GM12878 (cell line): ENCODE results near the gene TMSB4X. TPM values are rescaled to one million over a fixed set of nuclear protein-coding genes. Genes with fewer than 3 reads are reported as not detected.

ENCODE experiments used
- CBX5 ChIP-seq: sonication (generic); IDR thresholded peaks from 2 replicates; pipeline ENCODE4 v1.6.1; 2016; ENCODE audit warnings: low read depth, moderate library complexity, mild to moderate bottlenecking, inconsistent platforms
- CHD2 ChIP-seq: IDR thresholded peaks from 2 replicates; pipeline ENCODE4 v1.6.1; 2011; ENCODE audit warnings: low read depth, low read length, improper control_type of control experiment, borderline replicate concordance
- EED ChIP-seq: sonication (generic); IDR thresholded peaks from 2 replicates; pipeline ENCODE4 v1.6.1; 2016; ENCODE audit warnings: antibody characterized with exemption, low read depth
- IKZF2 ChIP-seq, 2 experiments: fragments of 450-650 bp; IDR thresholded peaks; 2 replicates each; pipeline ENCODE4 v1.6.1; 2017; ENCODE audit warnings: mild to moderate bottlenecking in 2 of 2, moderate library complexity in 2 of 2
- KDM1A ChIP-seq: fragments of 200-600 bp; sonication (generic); IDR thresholded peaks from 2 replicates; pipeline ENCODE4 v1.6.1; 2016; ENCODE audit warnings: borderline replicate concordance
- RCOR1 ChIP-seq: conservative IDR thresholded peaks from 2 replicates; pipeline ENCODE4 v1.6.1; 2012; ENCODE audit warnings: low read depth, low read length, improper control_type of control experiment
- SREBF1 ChIP-seq: IDR thresholded peaks from 2 replicates; pipeline ENCODE4 v1.6.1; 2012; ENCODE audit warnings: mild to moderate bottlenecking, low read length
- STAT1 ChIP-seq: fragments of 450-650 bp; conservative IDR thresholded peaks from 2 replicates; pipeline ENCODE4 v1.6.1; 2014; ENCODE audit warnings: antibody characterized with exemption, mild to moderate bottlenecking
- TCF7 ChIP-seq: IDR thresholded peaks from 2 replicates; pipeline ENCODE4 v1.6.1; 2014; ENCODE audit warnings: antibody characterized with exemption, borderline replicate concordance
- ZNF217 ChIP-seq: fragments of 450-650 bp; IDR thresholded peaks from 2 replicates; pipeline ENCODE4 v1.6.1; 2017; ENCODE audit warnings: antibody characterized with exemption, mild to moderate bottlenecking
- ZNF24 ChIP-seq: fragments of 450-650 bp; IDR thresholded peaks from 2 replicates; pipeline ENCODE4 v1.6.1; 2017; ENCODE audit warnings: antibody characterized with exemption, mild to moderate bottlenecking
- polyA plus RNA-seq, 11 experiments: library from polyadenylated mRNA; depleted of rRNA in 4 of 11; unstranded in 6 of 11; stranded (reverse) in 5 of 11; fragments of >200 nt; fragmentation: Nextera tagmentation in 4 of 11; fragmentation: Illumina TruSeq in 1 of 11; extraction: Ambion mirVana in 4 of 11; extraction: Trizol in 1 of 11; gene quantifications; 1 replicate in 1 of 11; 2 replicates in 10 of 11; pipeline versions ENCODE4 v1.2.1 to v1.2.3, GENCODE V29; 2011 to 2016; ENCODE audit warnings: inconsistent platforms in 2 of 11, missing spikeins in 2 of 11, low read depth in 1 of 11
- total RNA-seq, 4 experiments: library from RNA; depleted of rRNA in 3 of 4; stranded (reverse); fragments of >200 nt in 3 of 4; fragmentation: Illumina TruSeq in 1 of 4; extraction: Trizol in 1 of 4; gene quantifications; 2 replicates each; pipeline versions ENCODE4 v1.2.1 to v1.2.3, GENCODE V29; 2013 to 2021
- TF ChIP-seq, protein P1 (sequence below): fragments of 450-650 bp; IDR thresholded peaks from 2 replicates; pipeline ENCODE4 v1.6.1; 2014; ENCODE audit warnings: mild to moderate bottlenecking
- TF ChIP-seq, protein P2 (sequence below): fragments of 150-350 bp; IDR thresholded peaks from 2 replicates; pipeline ENCODE4 v1.6.1; 2014; ENCODE audit warnings: mild to moderate bottlenecking, low read depth, low read length
- TF ChIP-seq, protein P3 (sequence below): fragments of 450-650 bp; IDR thresholded peaks from 2 replicates; pipeline ENCODE4 v1.6.1; 2017; ENCODE audit warnings: antibody characterized with exemption, mild to moderate bottlenecking, moderate library complexity
- TF ChIP-seq, protein P4 (sequence below): fragments of 450-650 bp; IDR thresholded peaks from 2 replicates; pipeline ENCODE4 v1.6.1; 2016; ENCODE audit warnings: mild to moderate bottlenecking
- TF ChIP-seq, protein P5 (sequence below): IDR thresholded peaks from 2 replicates; pipeline ENCODE4 v1.6.1; 2012; ENCODE audit warnings: low read length, inconsistent platforms
- TF ChIP-seq, protein P6 (sequence below): fragments of 450-650 bp; IDR thresholded peaks from 2 replicates; pipeline ENCODE4 v1.6.1; 2017; ENCODE audit warnings: borderline replicate concordance

Gene TMSB4X
- total and polyA plus RNA-seq, 10 of the 15 experiments (the other 5 are each of a cell fraction or from before 2014, with no cell fraction given) = 13,924 to 37,234 (median 23,705) TPM

DNA sequence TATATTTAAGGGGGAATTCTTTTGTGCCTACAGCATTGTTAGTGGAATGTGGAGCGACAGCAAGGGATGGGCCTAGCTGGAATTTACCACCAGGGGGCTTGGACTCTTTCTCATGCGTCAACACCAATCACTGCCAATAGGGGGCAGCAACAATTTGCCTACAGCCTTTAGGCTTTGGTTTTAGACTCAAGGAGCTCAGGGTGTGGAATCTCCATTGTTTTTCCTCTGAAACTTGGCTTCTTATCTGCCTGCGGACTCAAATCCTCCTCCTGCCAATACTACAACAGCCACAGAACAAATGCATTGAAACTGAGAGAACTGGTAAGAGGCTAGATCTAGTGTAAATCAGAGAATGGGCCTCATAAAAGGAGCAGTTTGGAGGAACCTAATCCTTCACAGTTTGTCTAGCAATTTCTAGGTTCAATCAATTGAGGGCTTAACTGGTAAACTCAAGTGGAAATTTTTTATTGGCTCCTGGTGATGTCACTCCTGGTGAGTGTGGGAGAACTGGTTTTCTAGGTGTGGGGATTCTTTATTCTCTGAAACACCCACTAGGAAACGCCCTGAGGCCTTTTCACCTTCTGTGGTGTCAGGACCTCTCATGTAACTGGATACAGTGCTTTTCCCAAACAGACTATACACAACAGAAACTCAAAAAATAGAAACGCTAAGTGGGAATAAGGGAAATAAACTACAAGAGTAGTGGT lies 27.9 kb upstream of the TMSB4X start (continued):
- TF ChIP-seq EED = peak; percentile 76
- TF ChIP-seq CHD2 = no peak
- TF ChIP-seq, protein P1, sequence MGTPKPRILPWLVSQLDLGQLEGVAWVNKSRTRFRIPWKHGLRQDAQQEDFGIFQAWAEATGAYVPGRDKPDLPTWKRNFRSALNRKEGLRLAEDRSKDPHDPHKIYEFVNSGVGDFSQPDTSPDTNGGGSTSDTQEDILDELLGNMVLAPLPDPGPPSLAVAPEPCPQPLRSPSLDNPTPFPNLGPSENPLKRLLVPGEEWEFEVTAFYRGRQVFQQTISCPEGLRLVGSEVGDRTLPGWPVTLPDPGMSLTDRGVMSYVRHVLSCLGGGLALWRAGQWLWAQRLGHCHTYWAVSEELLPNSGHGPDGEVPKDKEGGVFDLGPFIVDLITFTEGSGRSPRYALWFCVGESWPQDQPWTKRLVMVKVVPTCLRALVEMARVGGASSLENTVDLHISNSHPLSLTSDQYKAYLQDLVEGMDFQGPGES = no peak
- TF ChIP-seq STAT1 = no peak
- no peak for TF ChIP-seq KDM1A
- 0 out of 2 replicates have a peak, but pooled peaks have one; percentile 19 for TF ChIP-seq ZNF24
- no peak for TF ChIP-seq CBX5
- TF ChIP-seq, protein P2, sequence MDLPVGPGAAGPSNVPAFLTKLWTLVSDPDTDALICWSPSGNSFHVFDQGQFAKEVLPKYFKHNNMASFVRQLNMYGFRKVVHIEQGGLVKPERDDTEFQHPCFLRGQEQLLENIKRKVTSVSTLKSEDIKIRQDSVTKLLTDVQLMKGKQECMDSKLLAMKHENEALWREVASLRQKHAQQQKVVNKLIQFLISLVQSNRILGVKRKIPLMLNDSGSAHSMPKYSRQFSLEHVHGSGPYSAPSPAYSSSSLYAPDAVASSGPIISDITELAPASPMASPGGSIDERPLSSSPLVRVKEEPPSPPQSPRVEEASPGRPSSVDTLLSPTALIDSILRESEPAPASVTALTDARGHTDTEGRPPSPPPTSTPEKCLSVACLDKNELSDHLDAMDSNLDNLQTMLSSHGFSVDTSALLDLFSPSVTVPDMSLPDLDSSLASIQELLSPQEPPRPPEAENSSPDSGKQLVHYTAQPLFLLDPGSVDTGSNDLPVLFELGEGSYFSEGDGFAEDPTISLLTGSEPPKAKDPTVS = no peak
- TF ChIP-seq, protein P3, sequence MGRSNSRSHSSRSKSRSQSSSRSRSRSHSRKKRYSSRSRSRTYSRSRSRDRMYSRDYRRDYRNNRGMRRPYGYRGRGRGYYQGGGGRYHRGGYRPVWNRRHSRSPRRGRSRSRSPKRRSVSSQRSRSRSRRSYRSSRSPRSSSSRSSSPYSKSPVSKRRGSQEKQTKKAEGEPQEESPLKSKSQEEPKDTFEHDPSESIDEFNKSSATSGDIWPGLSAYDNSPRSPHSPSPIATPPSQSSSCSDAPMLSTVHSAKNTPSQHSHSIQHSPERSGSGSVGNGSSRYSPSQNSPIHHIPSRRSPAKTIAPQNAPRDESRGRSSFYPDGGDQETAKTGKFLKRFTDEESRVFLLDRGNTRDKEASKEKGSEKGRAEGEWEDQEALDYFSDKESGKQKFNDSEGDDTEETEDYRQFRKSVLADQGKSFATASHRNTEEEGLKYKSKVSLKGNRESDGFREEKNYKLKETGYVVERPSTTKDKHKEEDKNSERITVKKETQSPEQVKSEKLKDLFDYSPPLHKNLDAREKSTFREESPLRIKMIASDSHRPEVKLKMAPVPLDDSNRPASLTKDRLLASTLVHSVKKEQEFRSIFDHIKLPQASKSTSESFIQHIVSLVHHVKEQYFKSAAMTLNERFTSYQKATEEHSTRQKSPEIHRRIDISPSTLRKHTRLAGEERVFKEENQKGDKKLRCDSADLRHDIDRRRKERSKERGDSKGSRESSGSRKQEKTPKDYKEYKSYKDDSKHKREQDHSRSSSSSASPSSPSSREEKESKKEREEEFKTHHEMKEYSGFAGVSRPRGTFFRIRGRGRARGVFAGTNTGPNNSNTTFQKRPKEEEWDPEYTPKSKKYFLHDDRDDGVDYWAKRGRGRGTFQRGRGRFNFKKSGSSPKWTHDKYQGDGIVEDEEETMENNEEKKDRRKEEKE = no peak
- TF ChIP-seq, protein P4, sequence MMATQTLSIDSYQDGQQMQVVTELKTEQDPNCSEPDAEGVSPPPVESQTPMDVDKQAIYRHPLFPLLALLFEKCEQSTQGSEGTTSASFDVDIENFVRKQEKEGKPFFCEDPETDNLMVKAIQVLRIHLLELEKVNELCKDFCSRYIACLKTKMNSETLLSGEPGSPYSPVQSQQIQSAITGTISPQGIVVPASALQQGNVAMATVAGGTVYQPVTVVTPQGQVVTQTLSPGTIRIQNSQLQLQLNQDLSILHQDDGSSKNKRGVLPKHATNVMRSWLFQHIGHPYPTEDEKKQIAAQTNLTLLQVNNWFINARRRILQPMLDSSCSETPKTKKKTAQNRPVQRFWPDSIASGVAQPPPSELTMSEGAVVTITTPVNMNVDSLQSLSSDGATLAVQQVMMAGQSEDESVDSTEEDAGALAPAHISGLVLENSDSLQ = peak; percentile 85
- TF ChIP-seq TCF7 = 0 out of 2 replicates have a peak, but pooled peaks have one; percentile 39
- TF ChIP-seq, protein P5, sequence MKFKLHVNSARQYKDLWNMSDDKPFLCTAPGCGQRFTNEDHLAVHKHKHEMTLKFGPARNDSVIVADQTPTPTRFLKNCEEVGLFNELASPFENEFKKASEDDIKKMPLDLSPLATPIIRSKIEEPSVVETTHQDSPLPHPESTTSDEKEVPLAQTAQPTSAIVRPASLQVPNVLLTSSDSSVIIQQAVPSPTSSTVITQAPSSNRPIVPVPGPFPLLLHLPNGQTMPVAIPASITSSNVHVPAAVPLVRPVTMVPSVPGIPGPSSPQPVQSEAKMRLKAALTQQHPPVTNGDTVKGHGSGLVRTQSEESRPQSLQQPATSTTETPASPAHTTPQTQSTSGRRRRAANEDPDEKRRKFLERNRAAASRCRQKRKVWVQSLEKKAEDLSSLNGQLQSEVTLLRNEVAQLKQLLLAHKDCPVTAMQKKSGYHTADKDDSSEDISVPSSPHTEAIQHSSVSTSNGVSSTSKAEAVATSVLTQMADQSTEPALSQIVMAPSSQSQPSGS = no peak
- TF ChIP-seq RCOR1 = no peak
- TF ChIP-seq, protein P6, sequence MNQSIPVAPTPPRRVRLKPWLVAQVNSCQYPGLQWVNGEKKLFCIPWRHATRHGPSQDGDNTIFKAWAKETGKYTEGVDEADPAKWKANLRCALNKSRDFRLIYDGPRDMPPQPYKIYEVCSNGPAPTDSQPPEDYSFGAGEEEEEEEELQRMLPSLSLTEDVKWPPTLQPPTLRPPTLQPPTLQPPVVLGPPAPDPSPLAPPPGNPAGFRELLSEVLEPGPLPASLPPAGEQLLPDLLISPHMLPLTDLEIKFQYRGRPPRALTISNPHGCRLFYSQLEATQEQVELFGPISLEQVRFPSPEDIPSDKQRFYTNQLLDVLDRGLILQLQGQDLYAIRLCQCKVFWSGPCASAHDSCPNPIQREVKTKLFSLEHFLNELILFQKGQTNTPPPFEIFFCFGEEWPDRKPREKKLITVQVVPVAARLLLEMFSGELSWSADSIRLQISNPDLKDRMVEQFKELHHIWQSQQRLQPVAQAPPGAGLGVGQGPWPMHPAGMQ = no peak
- peak; percentile 76 to 80 for TF ChIP-seq IKZF2 (IDR thresholded peaks at IDR 0.05)
- TF ChIP-seq ZNF217 = no peak
- TF ChIP-seq SREBF1 = no peak
